SK-N-DZ (cell line): Measurements from ENCODE around the gene MMAB.

Experiments
- DNase-seq: peaks from one replicate; pipeline ENCODE4 v3.0.0-alpha.2; 2015; ENCODE audit warnings: low spot score

The MMAB gene

GRCh38 chr12:109586385-109587296 is 13.3 kb upstream of the MMAB start:
- DNase-seq = no peak

- DNase-seq = no peak
These were observed 10.4 kb upstream of the MMAB start for GRCh38 chr12:109583733-109584132.

- no peak for DNase-seq
These were observed 9.3 kb upstream of the MMAB start for GRCh38 chr12:109582636-109583035.

- no peak for DNase-seq
These were observed 8.6 kb upstream of the MMAB start for GRCh38 chr12:109581856-109582255.

GRCh38 chr12:109581334-109581691 is 8.0 kb upstream of the MMAB start:
- no peak for DNase-seq

- DNase-seq = no peak
These were observed 7.5 kb upstream of the MMAB start for GRCh38 chr12:109580684-109581333.

GRCh38 chr12:109580272-109580671 is 7.0 kb upstream of the MMAB start:
- DNase-seq = no peak

GRCh38 chr12:109579639-109580038 is 6.3 kb upstream of the MMAB start:
- no peak for DNase-seq

GRCh38 chr12:109578330-109578927 is 5.1 kb upstream of the MMAB start:
- DNase-seq = no peak

- no peak for DNase-seq
These were observed 4.0 kb upstream of the MMAB start for GRCh38 chr12:109577311-109577710.

GRCh38 chr12:109575683-109576082 is 2.4 kb upstream of the MMAB start:
- DNase-seq = no peak

GRCh38 chr12:109573914-109574244 is 575 bp upstream of the MMAB start:
- no peak for DNase-seq

GRCh38 chr12:109572506-109572845 is 828 bp downstream of the MMAB start:
- DNase-seq = no peak

- DNase-seq = no peak
These were observed 1.4 kb downstream of the MMAB start for GRCh38 chr12:109571773-109572505.

- no peak for DNase-seq
These were observed 4.8 kb downstream of the MMAB start for GRCh38 chr12:109568486-109568885.

GRCh38 chr12:109567967-109568366 is 5.3 kb downstream of the MMAB start:
- no peak for DNase-seq

GRCh38 chr12:109567296-109567695 is 6.0 kb downstream of the MMAB start:
- DNase-seq = no peak

- DNase-seq = no peak
These were observed 6.9 kb downstream of the MMAB start for GRCh38 chr12:109566424-109566823.

- DNase-seq = no peak
These were observed 9.7 kb downstream of the MMAB start for GRCh38 chr12:109563291-109564284.

GRCh38 chr12:109562871-109563270 is 10.4 kb downstream of the MMAB start:
- DNase-seq = no peak

GRCh38 chr12:109561711-109562030 is 11.6 kb downstream of the MMAB start:
- no peak for DNase-seq
